K562 (cell line): ENCODE measurements around the gene WDHD1. TPM values are rescaled to one million over a fixed set of nuclear protein-coding genes. Genes with fewer than 3 reads are reported as not detected.

Experiments used
- KDM2B ChIP-seq: fragments of 250-450 bp; sonication (Bioruptor Pico); IDR thresholded peaks from 2 replicates; pipeline ENCODE4 v1.8.0; 2021; ENCODE audit warnings: mild to moderate bottlenecking, moderate library complexity
- MEIS2 ChIP-seq: fragments of 450-650 bp; IDR thresholded peaks from 2 replicates; pipeline ENCODE4 v1.6.1; 2014; ENCODE audit warnings: mild to moderate bottlenecking; ENCODE audit not compliant: partially characterized antibody
- POLR2A ChIP-seq: fragments of 450-650 bp; conservative IDR thresholded peaks from 2 replicates; pipeline ENCODE4 v1.6.1; 2016
- POLR2H ChIP-seq: IDR thresholded peaks from 2 replicates; pipeline ENCODE4 v1.6.1; 2016; ENCODE audit warnings: missing genetic modification characterization, low read depth, mild to moderate bottlenecking, control low read depth, missing compliant biosample characterization, moderate library complexity
- RBM22 ChIP-seq: fragments of 200-400 bp; formaldehyde crosslinking; IDR thresholded peaks from 2 replicates; pipeline ENCODE4 v1.6.1; 2018; ENCODE audit warnings: low read length, low read depth; ENCODE audit not compliant: poor library complexity, severe bottlenecking
- TBL1XR1 ChIP-seq, 2 experiments: IDR thresholded peaks; 2 replicates each; pipeline ENCODE4 v1.6.1; 2012; ENCODE audit warnings: improper control_type of control experiment in 2 of 2, low read length in 2 of 2, mild to moderate bottlenecking in 1 of 2
- XRCC5 ChIP-seq: fragments of 200-400 bp; formaldehyde crosslinking; IDR thresholded peaks from 2 replicates; pipeline ENCODE4 v1.6.1; 2017; ENCODE audit warnings: low read depth, mild to moderate bottlenecking, low read length
- ZNF140 ChIP-seq: fragments of 250-450 bp; sonication (Bioruptor Pico); IDR thresholded peaks from 2 replicates; pipeline ENCODE4 v1.8.0; 2021; ENCODE audit warnings: moderate library complexity, mild to moderate bottlenecking, inconsistent platforms
- polyA plus RNA-seq, 8 experiments: library from polyadenylated mRNA; depleted of rRNA in 4 of 8; stranded (reverse) in 5 of 8; unstranded in 3 of 8; fragments of >200 nt; fragmentation: Nextera tagmentation in 2 of 8; fragmentation: Illumina TruSeq in 1 of 8; extraction: Ambion mirVana in 2 of 8; extraction: Trizol in 1 of 8; gene quantifications; 2 replicates each; pipeline versions ENCODE4 v1.2.1 to v1.2.3, GENCODE V29; 2011 to 2014; ENCODE audit warnings: inconsistent platforms in 1 of 8, missing spikeins in 1 of 8
- total RNA-seq, 7 experiments: library from RNA; depleted of rRNA in 6 of 7; stranded (reverse); fragments of >200 nt in 6 of 7; fragmentation: Illumina TruSeq in 2 of 7; extraction: Trizol in 2 of 7; gene quantifications; 2 replicates each; pipeline versions ENCODE4 v1.2.1 to v1.2.3, GENCODE V29; 2011 to 2021; ENCODE audit warnings: low replicate concordance in 1 of 7
- TF ChIP-seq, protein P1 (sequence below): sonication (generic); formaldehyde crosslinking; IDR thresholded peaks from 2 replicates; pipeline ENCODE4 v1.9.0; 2022; ENCODE audit warnings: mild to moderate bottlenecking, missing genetic modification reagents
- TF ChIP-seq, protein P2 (sequence below): fragments of 450-650 bp; formaldehyde crosslinking; IDR thresholded peaks from 2 replicates; pipeline ENCODE4 v1.4.0; 2022; ENCODE audit warnings: missing genetic modification characterization
- TF ChIP-seq, protein P3 (sequence below): fragments of 250-450 bp; sonication (Bioruptor Pico); IDR thresholded peaks from 2 replicates; pipeline ENCODE4 v1.4.0; 2020
- TF ChIP-seq, protein P4 (sequence below): fragments of 250-450 bp; sonication (Bioruptor Pico); IDR thresholded peaks from 2 replicates; pipeline ENCODE4 v1.4.0; 2020; ENCODE audit warnings: borderline replicate concordance
- TF ChIP-seq, protein P5 (sequence below), 2 experiments: IDR thresholded peaks in 1 of 2; conservative IDR thresholded peaks in 1 of 2; 2 replicates each; pipeline ENCODE4 v1.6.1; 2016; ENCODE audit warnings: low read depth in 2 of 2, mild to moderate bottlenecking in 1 of 2, missing compliant biosample characterization in 1 of 2, missing genetic modification characterization in 1 of 2, moderate library complexity in 1 of 2

Gene WDHD1
- total and polyA plus RNA-seq, 9 of the 15 experiments (the other 6 are each of a cell fraction or from before 2014, with no cell fraction given): 11.7 to 39.1 (median 30.0) TPM

DNA sequence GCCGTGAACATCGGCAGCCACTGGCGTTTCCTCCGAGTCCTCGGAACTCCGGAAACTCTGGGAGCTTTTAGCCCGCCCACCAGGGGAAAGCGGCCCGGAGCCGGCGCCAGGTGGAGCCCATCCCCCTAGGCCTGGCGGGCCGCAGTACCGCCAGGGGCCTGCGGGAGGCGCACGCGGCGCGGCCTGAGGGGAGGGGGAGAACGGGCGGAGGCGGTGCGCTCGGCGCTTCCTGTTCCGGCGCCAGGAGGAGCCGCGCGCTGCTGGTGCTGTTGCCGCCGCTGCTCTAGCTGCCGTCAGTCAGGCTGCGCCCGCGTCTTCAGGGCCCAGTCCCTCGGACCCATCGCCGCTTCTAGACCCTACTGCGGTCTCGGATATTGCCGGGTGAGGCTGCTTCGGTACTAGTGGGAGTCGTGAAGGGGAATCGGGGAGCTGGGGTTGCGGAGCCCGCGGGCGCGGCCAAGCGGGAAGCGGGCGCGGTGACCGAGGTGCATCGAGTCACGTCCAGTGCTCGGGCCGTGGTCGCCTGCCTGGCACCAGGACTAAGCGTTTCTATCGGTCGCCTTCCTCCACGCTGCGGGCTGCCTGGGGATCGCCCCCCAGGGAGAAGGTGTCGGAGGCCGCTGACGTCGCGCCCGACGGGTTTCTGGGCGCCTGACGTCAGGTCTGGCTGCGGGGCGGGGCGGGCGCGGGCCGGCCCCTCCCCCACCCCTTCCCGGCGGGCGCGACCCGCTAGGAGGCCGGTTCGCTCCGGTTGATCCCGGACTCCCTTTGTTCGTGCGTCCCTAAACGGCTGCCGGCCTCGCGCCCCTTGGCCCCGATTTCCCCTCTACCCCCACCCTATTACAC is 24.7 kb upstream of the WDHD1 start, which contains the start of gene MAPK1IP1L (continued):
- TF ChIP-seq, protein P1, sequence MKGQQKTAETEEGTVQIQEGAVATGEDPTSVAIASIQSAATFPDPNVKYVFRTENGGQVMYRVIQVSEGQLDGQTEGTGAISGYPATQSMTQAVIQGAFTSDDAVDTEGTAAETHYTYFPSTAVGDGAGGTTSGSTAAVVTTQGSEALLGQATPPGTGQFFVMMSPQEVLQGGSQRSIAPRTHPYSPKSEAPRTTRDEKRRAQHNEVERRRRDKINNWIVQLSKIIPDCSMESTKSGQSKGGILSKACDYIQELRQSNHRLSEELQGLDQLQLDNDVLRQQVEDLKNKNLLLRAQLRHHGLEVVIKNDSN (CRISPR knock-in tag): no peak
- no peak for TF ChIP-seq ZNF140 (CRISPR knock-in tag)
- TF ChIP-seq MEIS2: no peak
- peak; percentile 99 for TF ChIP-seq POLR2A
- TF ChIP-seq, protein P2, sequence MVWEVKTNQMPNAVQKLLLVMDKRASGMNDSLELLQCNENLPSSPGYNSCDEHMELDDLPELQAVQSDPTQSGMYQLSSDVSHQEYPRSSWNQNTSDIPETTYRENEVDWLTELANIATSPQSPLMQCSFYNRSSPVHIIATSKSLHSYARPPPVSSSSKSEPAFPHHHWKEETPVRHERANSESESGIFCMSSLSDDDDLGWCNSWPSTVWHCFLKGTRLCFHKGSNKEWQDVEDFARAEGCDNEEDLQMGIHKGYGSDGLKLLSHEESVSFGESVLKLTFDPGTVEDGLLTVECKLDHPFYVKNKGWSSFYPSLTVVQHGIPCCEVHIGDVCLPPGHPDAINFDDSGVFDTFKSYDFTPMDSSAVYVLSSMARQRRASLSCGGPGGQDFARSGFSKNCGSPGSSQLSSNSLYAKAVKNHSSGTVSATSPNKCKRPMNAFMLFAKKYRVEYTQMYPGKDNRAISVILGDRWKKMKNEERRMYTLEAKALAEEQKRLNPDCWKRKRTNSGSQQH (CRISPR knock-in tag): no peak
- TF ChIP-seq POLR2H: peak; percentile 85
- TF ChIP-seq, protein P3, sequence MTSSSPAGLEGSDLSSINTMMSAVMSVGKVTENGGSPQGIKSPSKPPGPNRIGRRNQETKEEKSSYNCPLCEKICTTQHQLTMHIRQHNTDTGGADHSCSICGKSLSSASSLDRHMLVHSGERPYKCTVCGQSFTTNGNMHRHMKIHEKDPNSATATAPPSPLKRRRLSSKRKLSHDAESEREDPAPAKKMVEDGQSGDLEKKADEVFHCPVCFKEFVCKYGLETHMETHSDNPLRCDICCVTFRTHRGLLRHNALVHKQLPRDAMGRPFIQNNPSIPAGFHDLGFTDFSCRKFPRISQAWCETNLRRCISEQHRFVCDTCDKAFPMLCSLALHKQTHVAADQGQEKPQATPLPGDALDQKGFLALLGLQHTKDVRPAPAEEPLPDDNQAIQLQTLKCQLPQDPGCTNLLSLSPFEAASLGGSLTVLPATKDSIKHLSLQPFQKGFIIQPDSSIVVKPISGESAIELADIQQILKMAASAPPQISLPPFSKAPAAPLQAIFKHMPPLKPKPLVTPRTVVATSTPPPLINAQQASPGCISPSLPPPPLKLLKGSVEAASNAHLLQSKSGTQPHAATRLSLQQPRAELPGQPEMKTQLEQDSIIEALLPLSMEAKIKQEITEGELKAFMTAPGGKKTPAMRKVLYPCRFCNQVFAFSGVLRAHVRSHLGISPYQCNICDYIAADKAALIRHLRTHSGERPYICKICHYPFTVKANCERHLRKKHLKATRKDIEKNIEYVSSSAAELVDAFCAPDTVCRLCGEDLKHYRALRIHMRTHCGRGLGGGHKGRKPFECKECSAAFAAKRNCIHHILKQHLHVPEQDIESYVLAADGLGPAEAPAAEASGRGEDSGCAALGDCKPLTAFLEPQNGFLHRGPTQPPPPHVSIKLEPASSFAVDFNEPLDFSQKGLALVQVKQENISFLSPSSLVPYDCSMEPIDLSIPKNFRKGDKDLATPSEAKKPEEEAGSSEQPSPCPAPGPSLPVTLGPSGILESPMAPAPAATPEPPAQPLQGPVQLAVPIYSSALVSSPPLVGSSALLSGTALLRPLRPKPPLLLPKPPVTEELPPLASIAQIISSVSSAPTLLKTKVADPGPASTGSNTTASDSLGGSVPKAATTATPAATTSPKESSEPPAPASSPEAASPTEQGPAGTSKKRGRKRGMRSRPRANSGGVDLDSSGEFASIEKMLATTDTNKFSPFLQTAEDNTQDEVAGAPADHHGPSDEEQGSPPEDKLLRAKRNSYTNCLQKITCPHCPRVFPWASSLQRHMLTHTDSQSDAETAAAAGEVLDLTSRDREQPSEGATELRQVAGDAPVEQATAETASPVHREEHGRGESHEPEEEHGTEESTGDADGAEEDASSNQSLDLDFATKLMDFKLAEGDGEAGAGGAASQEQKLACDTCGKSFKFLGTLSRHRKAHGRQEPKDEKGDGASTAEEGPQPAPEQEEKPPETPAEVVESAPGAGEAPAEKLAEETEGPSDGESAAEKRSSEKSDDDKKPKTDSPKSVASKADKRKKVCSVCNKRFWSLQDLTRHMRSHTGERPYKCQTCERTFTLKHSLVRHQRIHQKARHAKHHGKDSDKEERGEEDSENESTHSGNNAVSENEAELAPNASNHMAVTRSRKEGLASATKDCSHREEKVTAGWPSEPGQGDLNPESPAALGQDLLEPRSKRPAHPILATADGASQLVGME (CRISPR knock-in tag): no peak; the same call in 1 of the 2 replicates
- peak; percentile 85; the same call in 1 of the 2 replicates for TF ChIP-seq XRCC5
- no peak for TF ChIP-seq KDM2B (CRISPR knock-in tag)
- TF ChIP-seq, protein P4, sequence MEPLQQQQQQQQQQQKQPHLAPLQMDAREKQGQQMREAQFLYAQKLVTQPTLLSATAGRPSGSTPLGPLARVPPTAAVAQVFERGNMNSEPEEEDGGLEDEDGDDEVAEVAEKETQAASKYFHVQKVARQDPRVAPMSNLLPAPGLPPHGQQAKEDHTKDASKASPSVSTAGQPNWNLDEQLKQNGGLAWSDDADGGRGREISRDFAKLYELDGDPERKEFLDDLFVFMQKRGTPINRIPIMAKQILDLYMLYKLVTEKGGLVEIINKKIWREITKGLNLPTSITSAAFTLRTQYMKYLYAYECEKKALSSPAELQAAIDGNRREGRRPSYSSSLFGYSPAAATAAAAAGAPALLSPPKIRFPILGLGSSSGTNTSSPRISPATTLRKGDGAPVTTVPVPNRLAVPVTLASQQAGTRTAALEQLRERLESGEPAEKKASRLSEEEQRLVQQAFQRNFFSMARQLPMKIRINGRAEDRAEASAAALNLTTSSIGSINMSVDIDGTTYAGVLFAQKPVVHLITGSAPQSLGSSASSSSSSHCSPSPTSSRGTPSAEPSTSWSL (CRISPR knock-in tag): 0 out of 2 replicates have a peak, but pooled peaks have one; percentile 13
- TF ChIP-seq RBM22: peak; percentile 58
- TF ChIP-seq TBL1XR1 (IDR thresholded peaks at IDR 0.05; ENCODE audit: low read length in 2 of 2): peak in 1 of 2 experiments; percentile 30; a peak in 1 of 4 replicates
- TF ChIP-seq, protein P5, sequence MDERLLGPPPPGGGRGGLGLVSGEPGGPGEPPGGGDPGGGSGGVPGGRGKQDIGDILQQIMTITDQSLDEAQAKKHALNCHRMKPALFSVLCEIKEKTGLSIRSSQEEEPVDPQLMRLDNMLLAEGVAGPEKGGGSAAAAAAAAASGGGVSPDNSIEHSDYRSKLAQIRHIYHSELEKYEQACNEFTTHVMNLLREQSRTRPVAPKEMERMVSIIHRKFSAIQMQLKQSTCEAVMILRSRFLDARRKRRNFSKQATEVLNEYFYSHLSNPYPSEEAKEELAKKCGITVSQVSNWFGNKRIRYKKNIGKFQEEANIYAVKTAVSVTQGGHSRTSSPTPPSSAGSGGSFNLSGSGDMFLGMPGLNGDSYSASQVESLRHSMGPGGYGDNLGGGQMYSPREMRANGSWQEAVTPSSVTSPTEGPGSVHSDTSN (CRISPR knock-in tag; IDR thresholded peaks at IDR 0.05; ENCODE audit: low read depth): no peak
- TF ChIP-seq, protein P5 (tag; conservative IDR thresholded peaks at IDR 0.05; ENCODE audit: low read depth): no peak
